Calu3 (cell line): Measurements from ENCODE around the gene NOL4L. TPM values are rescaled to one million over a fixed set of nuclear protein-coding genes. Genes with fewer than 3 reads are reported as not detected.

Experiments used
- BruUV-seq: library from RNA; stranded (reverse); fragments of 400-500 nt; replicated peaks from 2 replicates; lab custom pipeline; 2021; lab: Mats Ljungman, UMichigan
- CTCF ChIA-PET: fragments of 300-600 bp; sonication (Branson Sonifier 250); formaldehyde crosslinking; loops from one replicate; lab custom pipeline; 2022; ENCODE audit warnings: antibody characterized with exemption; lab: Charles Lee
- DNase-seq: peaks from one replicate; pipeline ENCODE4 v3.0.0; 2022
- H3K27ac Mint-ChIP-seq: one replicate; pipeline ENCODE4 v1.8.0; 2022; ENCODE audit warnings: mixed read lengths; ENCODE audit not compliant: unreplicated experiment
- H3K27me3 Mint-ChIP-seq: one replicate; pipeline ENCODE4 v1.8.0; 2022; ENCODE audit warnings: mixed read lengths; ENCODE audit not compliant: unreplicated experiment
- H3K36me3 Mint-ChIP-seq: one replicate; pipeline ENCODE4 v1.8.0; 2022; ENCODE audit warnings: mild to moderate bottlenecking, moderate library complexity, mixed read lengths; ENCODE audit not compliant: insufficient read depth, unreplicated experiment
- H3K4me1 Mint-ChIP-seq: one replicate; pipeline ENCODE4 v1.8.0; 2022; ENCODE audit warnings: mild to moderate bottlenecking, low read depth, mixed read lengths; ENCODE audit not compliant: unreplicated experiment
- H3K4me3 Mint-ChIP-seq: one replicate; pipeline ENCODE4 v1.8.0; 2022; ENCODE audit warnings: mild to moderate bottlenecking, low read depth, moderate library complexity, mixed read lengths; ENCODE audit not compliant: unreplicated experiment
- H3K9me3 Mint-ChIP-seq: one replicate; pipeline ENCODE4 v1.8.0; 2022; ENCODE audit warnings: low read depth, mixed read lengths; ENCODE audit not compliant: unreplicated experiment
- CTCF ChIP-seq: fragments of 200-600 bp; IDR thresholded peaks from one replicate; pipeline ENCODE4 v1.8.0; 2022; ENCODE audit warnings: antibody characterized with exemption; ENCODE audit not compliant: unreplicated experiment
- intact Hi-C: fragments of 100-400 bp; cut with micrococcal nuclease; formaldehyde crosslinking; loops from one replicate; pipeline ENCODE4 v1.10.0; 2022; ENCODE audit not compliant: unreplicated experiment
- total RNA-seq: library from RNA; stranded (reverse); gene quantifications from 2 replicates; pipeline ENCODE4 v1.2.3, GENCODE V29; 2022

NOL4L gene
- total RNA-seq, 1 experiment from 2014 or later, result 46.9 TPM

GRCh38 chr20:32476684-32477593 lies 108.2 kb downstream of the NOL4L start:
- CTCF ChIA-PET, result interaction anchor here (0.6 kb wide), 1 partner anchor 344 kb away, joined by 3 read pairs; no protein-coding TSS in a partner anchor
- TF ChIP-seq CTCF, result no peak
- intact Hi-C loops, result loop anchor here (5.0 kb wide), 1 partner anchor 120 kb away; the partner anchor contains the start of gene ASXL1
- peak overlapping the region; percentile 72 for H3K27ac Mint-ChIP-seq
- no peaks in the 10 kb centered on the region for H3K9me3 Mint-ChIP-seq
- H3K27me3 Mint-ChIP-seq, result no peaks in the 10 kb centered on the region
- no peak for DNase-seq
- no TSS peak for BruUV-seq
- peak overlapping the region; percentile 79 for H3K4me3 Mint-ChIP-seq
- peaks cover 79% of the 10 kb centered on the region for H3K4me1 Mint-ChIP-seq
- peaks cover 51% of the 10 kb centered on the region for H3K36me3 Mint-ChIP-seq

- CTCF ChIA-PET, result interaction anchor here (0.6 to 2.2 kb wide), 9 partner anchors 9 to 842 kb away, joined by 3 to 19 read pairs (median 6); partner anchors contain the start of gene C20orf203
- peak overlapping the region; percentile 72 for H3K27ac Mint-ChIP-seq
- intact Hi-C loops, result loop anchor here (5.0 kb wide), 1 partner anchor 118 kb away; the partner anchor contains the start of gene ASXL1
- H3K4me3 Mint-ChIP-seq, result peak overlapping the region; percentile 79
- H3K27me3 Mint-ChIP-seq, result no peaks in the 10 kb centered on the region
- BruUV-seq, result no TSS peak
- DNase-seq, result peak; percentile 100
- H3K4me1 Mint-ChIP-seq, result peaks cover 78% of the 10 kb centered on the region
- no peak for TF ChIP-seq CTCF
- peaks cover 55% of the 10 kb centered on the region for H3K36me3 Mint-ChIP-seq
- H3K9me3 Mint-ChIP-seq, result no peaks in the 10 kb centered on the region
These were observed 109.9 kb downstream of the NOL4L start for GRCh38 chr20:32474967-32475811.

GRCh38 chr20:32474717-32474966 lies 110.5 kb downstream of the NOL4L start:
- intact Hi-C loops, result no loop called here
- Mint-ChIP-seq H3K27ac (peak overlapping the region; percentile 72), H3K4me1 (peaks cover 77% of the 10 kb centered on the region), H3K36me3 (peaks cover 53% of the 10 kb centered on the region), H3K27me3 (no peaks in the 10 kb centered on the region), H3K9me3 (no peaks in the 10 kb centered on the region), H3K4me3 (peak overlapping the region; percentile 79)
- no peak for DNase-seq
- TSS peak; percentile 17 for BruUV-seq
- CTCF ChIA-PET, result interaction anchor here (0.6 to 2.2 kb wide), 7 partner anchors 9 to 841 kb away, joined by 3 to 19 read pairs (median 8); no protein-coding TSS in a partner anchor
- no peak for TF ChIP-seq CTCF

- BruUV-seq, result no TSS peak
- Mint-ChIP-seq H3K36me3 (peaks cover 56% of the 10 kb centered on the region), H3K27ac (peak overlapping the region; percentile 83), H3K4me1 (peaks cover 72% of the 10 kb centered on the region), H3K27me3 (no peaks in the 10 kb centered on the region), H3K9me3 (no peaks in the 10 kb centered on the region), H3K4me3 (peak overlapping the region; percentile 79)
- CTCF ChIA-PET, result interaction anchor here (1.8 to 2.2 kb wide), 2 partner anchors 8 to 10 kb away, joined by 9 to 19 read pairs; no protein-coding TSS in a partner anchor
- intact Hi-C loops, result no loop called here
- TF ChIP-seq CTCF, result no peak
- peak; percentile 46 for DNase-seq
These were observed 111.0 kb downstream of the NOL4L start for GRCh38 chr20:32474009-32474716.
